Measurements from ENCODE around the gene PEX12. TPM values are rescaled to one million over a fixed set of nuclear protein-coding genes. Genes with fewer than 3 reads are reported as not detected.

PEX12 gene
- 6.9 and 7.7 TPM in 2 replicates for total RNA-seq (ENCODE audit: low replicate concordance)
- long read RNA-seq, transcript PEX12-201 (3 exons, 2,675 nt): major isoform, 35 of 42 reads
- long read RNA-seq, partial matches to known transcripts: 7 of 42 reads
- long read RNA-seq, other reads (novel, unspliced or antisense): 0 of 42 reads

DNA sequence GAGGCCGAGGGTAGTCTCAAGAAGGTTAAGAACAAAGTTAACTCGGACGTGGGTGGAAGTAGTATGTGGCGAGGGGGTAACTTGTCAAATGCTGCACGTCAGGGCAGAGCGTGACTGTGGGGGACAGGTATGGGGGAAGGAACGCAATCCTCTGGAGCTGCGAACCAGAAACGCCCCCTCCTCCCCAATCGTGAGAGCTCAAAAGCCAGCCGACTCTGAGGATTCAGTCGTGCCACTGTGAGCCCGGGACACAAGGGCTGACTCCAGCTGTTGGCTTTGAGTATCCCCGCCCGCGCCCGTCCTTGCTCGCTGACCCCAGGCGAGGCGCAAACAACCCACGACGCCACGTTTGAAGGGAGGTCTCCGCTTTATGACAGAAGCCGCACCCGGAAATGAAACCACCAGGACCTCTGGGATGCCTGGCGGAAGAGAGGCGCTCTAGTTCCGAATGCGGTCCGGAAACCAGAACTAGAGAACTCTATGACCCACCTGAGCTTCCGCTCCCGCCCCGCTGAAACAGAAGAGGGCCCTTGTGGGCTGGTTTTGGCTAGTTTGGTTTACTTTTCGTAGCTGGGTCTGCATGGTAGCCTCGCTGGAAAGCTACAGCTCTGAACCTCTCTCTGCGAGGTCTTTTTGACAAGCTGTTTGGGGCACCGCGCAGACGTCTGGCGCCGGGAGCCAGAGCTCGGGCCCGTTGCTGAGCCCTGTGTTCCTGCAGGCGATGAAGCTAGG lies at the start of gene PEX12:
TSS of gene PEX12 (minus strand) at position 375 of the 732 bp plus-strand sequence. CDS start 550 bp downstream, outside the sequence.
- peak within 1 kb of the TSS; percentile 97 for H3K4me3 Mint-ChIP-seq
- TF ChIP-seq CTCF (conservative IDR thresholded peaks at IDR 0.05): no peak
- H3K4me1 Mint-ChIP-seq (ENCODE audit: unreplicated experiment): peaks cover 17% of the 10 kb centered on the region
- no peaks in the 10 kb centered on the region for H3K9me3 Mint-ChIP-seq
- H3K36me3 Mint-ChIP-seq: peaks cover 5% of the 10 kb centered on the region
- H3K27ac Mint-ChIP-seq: peak within 1 kb of the TSS; percentile 90
- peaks cover 4% of the 10 kb centered on the region for H3K27me3 Mint-ChIP-seq
- DNase-seq (ENCODE audit: extremely low spot score, unreplicated experiment): peak; percentile 75

DNA sequence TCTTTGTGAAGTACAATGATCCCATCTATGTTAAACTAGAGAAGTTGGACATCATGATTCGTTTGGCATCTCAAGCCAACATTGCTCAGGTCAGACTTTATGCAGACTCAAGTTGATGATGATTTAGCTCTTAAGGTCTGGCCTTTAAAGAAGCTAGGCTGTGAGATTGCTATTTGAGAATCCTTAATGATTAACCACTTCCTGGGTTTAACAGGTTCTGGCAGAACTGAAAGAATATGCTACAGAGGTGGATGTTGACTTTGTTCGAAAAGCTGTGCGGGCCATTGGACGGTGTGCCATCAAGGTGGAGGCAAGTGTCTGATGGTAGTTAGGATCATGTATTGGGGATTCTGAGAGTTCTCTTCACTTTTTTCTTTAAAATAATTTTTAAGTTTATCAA lies 49.0 kb upstream of the PEX12 start:
- Mint-ChIP-seq H3K9me3 (no peaks in the 10 kb centered on the region), H3K27ac (no peak overlapping the region), H3K4me3 (no peak overlapping the region), H3K4me1 (ENCODE audit: unreplicated experiment) (no peaks in the 10 kb centered on the region), H3K27me3 (no peaks in the 10 kb centered on the region), H3K36me3 (peaks cover 11% of the 10 kb centered on the region)
- DNase-seq (ENCODE audit: extremely low spot score, unreplicated experiment): no peak
- no peak for TF ChIP-seq CTCF (conservative IDR thresholded peaks at IDR 0.05)

- no peak for TF ChIP-seq CTCF (conservative IDR thresholded peaks at IDR 0.05)
- Mint-ChIP-seq H3K4me1 (ENCODE audit: unreplicated experiment) (peaks cover 13% of the 10 kb centered on the region), H3K9me3 (no peaks in the 10 kb centered on the region)
These were observed 43.4 kb upstream of the PEX12 start for GRCh38 chr17:35621768-35622167.

GRCh38 chr17:35618628-35619027 lies 40.3 kb upstream of the PEX12 start:
- no peak for DNase-seq (ENCODE audit: extremely low spot score, unreplicated experiment)
- Mint-ChIP-seq H3K27me3 (no peaks in the 10 kb centered on the region), H3K4me3 (no peak overlapping the region), H3K27ac (no peak overlapping the region), H3K4me1 (ENCODE audit: unreplicated experiment) (peaks cover 13% of the 10 kb centered on the region), H3K36me3 (peaks cover under 1% of the 10 kb centered on the region), H3K9me3 (no peaks in the 10 kb centered on the region)
- no peak for TF ChIP-seq CTCF (conservative IDR thresholded peaks at IDR 0.05)

More at GRCh38 chr17:35621768-35622167, 43.4 kb upstream of the PEX12 start:
- Mint-ChIP-seq H3K27me3 (no peaks in the 10 kb centered on the region), H3K4me3 (no peak overlapping the region), H3K36me3 (peaks cover 7% of the 10 kb centered on the region), H3K27ac (no peak overlapping the region)
- no peak for DNase-seq (ENCODE audit: extremely low spot score, unreplicated experiment)

GRCh38 chr17:35617505-35617904 lies 39.1 kb upstream of the PEX12 start:
- DNase-seq (ENCODE audit: extremely low spot score, unreplicated experiment): no peak
- Mint-ChIP-seq H3K4me1 (ENCODE audit: unreplicated experiment) (peaks cover 13% of the 10 kb centered on the region), H3K27ac (no peak overlapping the region), H3K4me3 (no peak overlapping the region), H3K9me3 (no peaks in the 10 kb centered on the region), H3K27me3 (no peaks in the 10 kb centered on the region), H3K36me3 (no peaks in the 10 kb centered on the region)
- TF ChIP-seq CTCF (conservative IDR thresholded peaks at IDR 0.05): no peak
